Mononuclear cell (primary cell): ENCODE measurements around the gene OR8B4. TPM values are rescaled to one million over a fixed set of nuclear protein-coding genes. Genes with fewer than 3 reads are reported as not detected.

Experiments used
- H3K27me3 ChIP-seq: 2 replicates; pipeline ENCODE4 v1.6.0; 2011; ENCODE audit warnings: low read length, control low read depth; ENCODE audit not compliant: insufficient read depth
- H3K4me1 ChIP-seq: 2 replicates; pipeline ENCODE4 v1.5.1; 2011; ENCODE audit warnings: mild to moderate bottlenecking, low read length, control low read depth; ENCODE audit not compliant: insufficient read depth
- H3K4me3 ChIP-seq: 2 replicates; pipeline ENCODE4 v1.5.1; 2011; ENCODE audit warnings: mild to moderate bottlenecking, low read length, moderate library complexity
- H3K9me3 ChIP-seq: 2 replicates; pipeline ENCODE4 v1.5.1; 2011; ENCODE audit warnings: low read depth, mild to moderate bottlenecking, control low read depth, low read length
- total RNA-seq: library from RNA; depleted of rRNA; stranded (reverse); fragments of >200 nt; gene quantifications from one replicate; pipeline ENCODE4 v1.2.3, GENCODE V29; 2012

Gene OR8B4
- total RNA-seq, 1 donor: not detected

DNA sequence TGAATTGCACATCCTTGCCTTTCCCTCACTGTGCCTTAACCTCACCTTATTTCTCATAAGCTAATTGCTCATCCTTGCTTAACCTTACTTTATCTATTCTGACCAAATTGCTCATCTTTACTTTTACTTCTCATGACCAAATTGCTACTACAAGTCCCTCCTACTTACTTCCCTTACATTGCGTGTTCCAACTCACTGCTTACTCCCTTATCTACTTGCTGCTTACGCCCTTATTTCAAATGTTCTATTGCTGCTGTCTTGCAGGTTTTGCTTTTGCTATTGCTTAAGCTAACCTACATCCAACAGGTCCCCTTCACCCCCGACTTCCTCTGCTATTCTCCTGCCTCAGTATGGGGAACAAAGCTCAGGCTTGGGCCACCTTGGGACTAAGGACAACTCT, 48.4 kb downstream of the OR8B4 start:
- no peaks in the 10 kb centered on the region for H3K9me3 ChIP-seq
- H3K4me1 ChIP-seq: no peaks in the 10 kb centered on the region
- no peaks in the 10 kb centered on the region for H3K27me3 ChIP-seq
- no peak overlapping the region for H3K4me3 ChIP-seq

Other genes starting within 250 kb of the OR8B4 start
- not detected for gene OR10D3, start 241.5 kb downstream of the OR8B4 start, total RNA-seq
- under 0.01 TPM for gene OR8G1, start 183.8 kb downstream of the OR8B4 start, total RNA-seq
- gene OR8G5, start 168.5 kb downstream of the OR8B4 start, total RNA-seq: not detected
- gene OR8D1, start 110.9 kb downstream of the OR8B4 start, total RNA-seq: under 0.01 TPM
- gene OR8D2, start 104.7 kb downstream of the OR8B4 start, total RNA-seq: not detected
- gene OR8B2, start 40.4 kb downstream of the OR8B4 start, total RNA-seq: not detected
- not detected for gene OR8B3, start 25.8 kb downstream of the OR8B4 start, total RNA-seq
- not detected for gene OR8B8, start 20.8 kb upstream of the OR8B4 start, total RNA-seq
- gene OR8B12, start 118.8 kb upstream of the OR8B4 start, total RNA-seq: not detected
- gene OR8A1, start 145.1 kb upstream of the OR8B4 start, total RNA-seq: not detected
- gene PANX3, start 186.6 kb upstream of the OR8B4 start, total RNA-seq: not detected
- 39.7 TPM for gene TBRG1, start 198.0 kb upstream of the OR8B4 start, total RNA-seq
- 4.3 TPM for gene SIAE, start 248.9 kb upstream of the OR8B4 start, total RNA-seq
- gene SPA17, start 249.0 kb upstream of the OR8B4 start, total RNA-seq: 1.7 TPM